Muscle of back (tissue), 11 donors: ENCODE measurements around the gene CCDC82. TPM values are rescaled to one million over a fixed set of nuclear protein-coding genes. Genes with fewer than 3 reads are reported as not detected.

ENCODE experiments used
- DNase-seq, 3 donors: peaks; one replicate each; pipeline versions ENCODE4 v3.0.0 to v3.0.0-alpha.2; 2013
- polyA plus RNA-seq, 10 donors: library from polyadenylated mRNA; unstranded; fragments of 120-200 nt; gene quantifications; one replicate each; pipeline ENCODE4 v1.2.1, GENCODE V29; 2013; ENCODE audit not compliant: insufficient read length in 10 of 10

Gene CCDC82
- polyA plus RNA-seq, 10 donors, result 21.7 to 51.2 (median 31.8) TPM

DNA sequence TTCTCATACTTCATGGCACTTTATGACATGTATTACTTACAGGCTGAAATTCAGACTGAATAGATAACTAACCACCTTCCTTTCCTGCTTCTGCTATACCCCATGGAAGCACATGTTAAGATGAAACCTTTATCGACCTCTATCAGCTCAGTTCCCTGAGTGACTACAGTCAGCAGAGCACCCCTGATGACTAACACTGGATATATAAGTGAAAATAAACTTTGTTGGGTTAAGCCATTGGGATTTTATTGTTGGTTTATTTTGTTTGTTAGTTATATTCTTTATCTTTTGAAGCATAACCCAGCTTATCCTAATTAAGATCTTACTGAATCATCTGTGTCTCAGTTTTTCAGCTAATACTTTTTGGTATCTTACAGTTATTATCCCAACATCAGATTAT, 23.7 kb downstream of the CCDC82 start:
- no peak for DNase-seq

DNA sequence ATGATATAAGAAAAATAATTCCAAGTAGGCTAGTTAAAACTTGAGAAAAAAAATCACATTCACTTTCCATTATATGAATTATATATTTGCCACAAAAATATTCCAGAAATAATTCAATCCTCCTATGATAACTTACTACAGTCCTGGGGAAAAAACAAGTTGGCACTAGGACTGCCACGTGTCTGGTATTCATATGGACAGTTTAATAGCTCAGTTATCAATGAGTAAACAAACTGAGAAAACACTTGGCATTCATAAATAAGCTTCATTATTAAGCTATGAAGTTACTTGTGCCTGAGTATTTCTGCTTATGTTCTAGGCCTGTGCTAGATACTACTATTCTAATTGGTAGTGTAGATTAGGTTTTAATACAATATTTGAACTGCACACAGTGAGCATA, 24.2 kb downstream of the CCDC82 start:
- DNase-seq, result no peak

DNA sequence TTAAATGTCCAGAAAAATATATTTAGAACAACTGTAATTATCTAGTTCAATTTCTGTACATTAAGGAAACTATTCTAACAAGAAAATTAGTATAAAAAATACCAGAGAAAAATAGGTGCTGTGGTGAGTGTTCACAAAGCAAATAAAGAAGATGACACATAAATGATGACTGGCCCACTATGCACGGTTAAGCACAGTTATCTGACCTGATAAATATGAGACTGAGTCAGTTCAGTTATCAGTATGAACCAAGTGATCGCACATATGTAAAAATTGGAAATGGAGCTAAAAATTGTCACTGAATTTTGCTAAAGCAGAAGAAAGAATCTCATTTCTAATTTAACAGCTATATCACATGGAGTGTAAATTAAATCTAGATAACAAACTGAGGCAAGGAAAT, 27.9 kb downstream of the CCDC82 start:
- no peak for DNase-seq

DNA sequence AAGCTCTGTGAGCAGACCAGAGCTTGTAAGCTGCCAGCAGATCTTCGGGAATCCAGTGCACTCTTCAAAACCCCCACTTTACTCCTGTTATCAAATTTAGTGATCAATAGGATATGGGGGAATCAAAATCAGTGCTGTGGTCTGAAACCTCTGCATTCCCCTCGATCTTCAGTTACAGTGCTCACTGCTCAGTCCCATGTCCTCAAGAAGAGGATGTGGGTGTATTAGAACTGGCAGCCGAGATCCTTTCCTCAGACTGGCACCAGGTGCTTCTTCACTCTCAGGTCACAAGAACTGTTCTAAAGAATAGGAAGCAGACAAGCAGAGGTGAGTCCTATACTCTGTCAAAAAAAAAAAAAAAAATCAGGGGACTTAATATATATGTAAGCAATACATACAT, 31.4 kb downstream of the CCDC82 start:
- no peak for DNase-seq

DNA sequence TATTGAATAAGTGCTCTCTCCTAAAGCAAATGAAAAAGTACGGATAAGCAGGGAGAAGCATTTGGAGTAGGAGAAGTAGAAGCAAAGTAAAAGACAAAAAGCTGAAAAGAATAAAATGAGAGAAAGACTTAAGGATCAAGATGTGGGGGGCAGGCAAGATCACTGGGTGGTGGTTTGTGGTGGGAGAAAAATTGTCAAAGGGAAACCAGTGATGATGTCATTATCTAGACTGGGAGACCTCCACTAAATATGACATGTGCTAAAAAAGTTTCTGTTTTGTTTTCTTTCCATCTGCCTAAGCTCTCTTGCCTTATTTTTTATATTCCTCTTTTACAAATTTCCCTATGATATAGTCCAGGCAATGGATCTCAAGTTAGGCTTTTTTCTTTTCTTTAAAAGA, 31.9 kb downstream of the CCDC82 start:
- no peak for DNase-seq

DNA sequence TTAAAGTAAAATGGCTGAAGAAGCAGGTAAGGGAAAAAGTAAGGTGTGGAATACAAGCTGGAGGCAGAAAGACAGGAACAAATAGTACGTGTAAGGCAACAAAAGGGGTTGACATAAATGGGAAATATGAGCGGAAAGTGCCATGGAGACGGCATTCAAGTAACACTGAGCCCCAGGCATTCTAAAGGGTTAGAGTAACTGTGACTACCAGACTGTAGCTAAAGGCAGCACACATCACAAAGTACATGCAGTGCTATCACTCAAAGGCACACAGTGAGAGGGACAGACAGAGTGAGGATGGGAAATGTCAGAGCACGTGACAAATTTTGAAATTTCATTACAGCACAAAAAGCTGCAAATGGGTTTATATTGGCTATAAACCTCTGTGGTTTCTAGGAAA, 32.9 kb downstream of the CCDC82 start:
- DNase-seq, result no peak

DNA sequence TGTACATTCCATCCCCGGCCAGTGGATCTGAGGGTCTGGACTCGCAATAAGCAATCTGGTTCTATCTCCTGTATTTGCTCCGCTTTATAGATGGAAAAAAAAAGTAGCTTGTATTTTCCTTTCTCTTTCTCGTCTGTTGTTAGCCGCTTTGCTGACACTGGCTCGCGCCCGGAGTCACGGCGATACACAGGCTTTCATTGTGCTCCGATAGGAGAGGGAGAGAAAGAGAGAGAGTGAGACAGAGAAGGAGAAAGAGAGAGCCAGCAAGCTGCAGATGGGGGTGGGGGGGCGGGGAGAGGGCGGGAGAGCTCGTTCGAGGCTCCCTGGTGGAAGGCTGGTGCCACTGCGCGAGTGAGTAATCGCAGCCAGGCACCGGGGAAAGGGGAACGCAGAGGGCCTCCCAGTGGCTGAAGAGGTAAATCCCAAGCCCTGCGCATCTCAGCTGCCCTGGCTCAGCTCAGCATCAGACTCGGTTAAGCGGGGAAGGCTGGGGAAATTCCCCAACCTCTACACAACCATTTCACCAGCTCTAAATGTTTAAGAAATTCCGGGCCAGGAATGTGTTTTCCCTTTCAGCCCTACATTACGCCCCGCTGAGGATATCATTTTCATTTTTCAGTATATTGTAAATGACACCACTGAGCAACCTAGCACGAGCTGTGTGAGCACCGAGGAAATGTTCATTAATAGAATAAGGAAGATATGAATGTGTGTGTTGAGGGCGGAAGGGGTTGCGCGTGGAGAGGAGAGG, 46.6 kb downstream of the CCDC82 start, which contains the start of gene MAML2:
Gene MAML2 (minus strand): TSS at position 235 of the 751 bp plus-strand sequence. CDS start 1,300 bp downstream, outside the sequence.
- peak; percentile 91 to 95 (median 92) for DNase-seq

DNA sequence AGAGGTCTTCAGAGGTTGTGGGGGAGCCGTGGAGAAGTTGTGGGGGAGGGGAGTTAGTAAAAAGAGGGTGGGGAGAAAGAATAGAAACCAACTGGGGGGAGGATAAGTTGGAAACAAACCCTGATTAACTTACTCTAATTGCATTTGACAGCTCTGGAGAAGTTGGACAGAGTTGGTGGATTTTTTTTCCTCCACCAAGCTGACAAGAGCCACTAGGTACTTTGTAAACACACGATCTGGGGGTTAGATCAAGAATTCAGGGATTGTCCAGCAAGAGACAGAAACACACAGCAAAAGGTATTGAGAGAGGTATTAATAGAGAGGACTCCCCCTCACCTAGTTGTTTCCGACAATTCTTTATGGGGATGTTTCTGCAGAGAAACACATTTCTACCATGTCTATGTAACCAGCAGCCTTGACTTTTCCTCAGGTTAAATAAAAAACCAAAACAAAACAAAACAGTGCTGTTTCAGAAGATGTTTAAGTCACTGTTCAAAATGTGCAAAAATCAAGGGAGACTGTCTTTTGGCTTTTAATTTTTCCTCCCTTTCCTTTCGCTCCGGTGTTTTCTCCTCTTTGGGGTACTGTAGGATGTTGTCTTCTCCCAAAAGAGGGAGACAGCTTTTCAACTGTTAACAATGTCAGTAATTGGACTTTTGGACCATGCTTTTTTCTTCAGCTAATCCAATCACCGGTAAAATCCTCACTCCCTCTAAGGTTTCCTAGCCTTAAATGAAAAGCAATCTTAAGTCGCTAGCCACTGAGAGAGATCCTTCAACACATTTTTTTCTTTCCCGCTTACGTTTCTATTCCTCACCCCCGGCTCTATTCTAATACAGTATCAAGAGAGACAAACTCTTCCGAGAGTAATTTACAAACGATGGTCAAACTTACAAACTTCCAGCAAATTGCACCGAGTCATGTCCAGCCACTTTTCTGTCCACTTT, 47.4 kb downstream of the CCDC82 start:
- DNase-seq, result no peak

DNA sequence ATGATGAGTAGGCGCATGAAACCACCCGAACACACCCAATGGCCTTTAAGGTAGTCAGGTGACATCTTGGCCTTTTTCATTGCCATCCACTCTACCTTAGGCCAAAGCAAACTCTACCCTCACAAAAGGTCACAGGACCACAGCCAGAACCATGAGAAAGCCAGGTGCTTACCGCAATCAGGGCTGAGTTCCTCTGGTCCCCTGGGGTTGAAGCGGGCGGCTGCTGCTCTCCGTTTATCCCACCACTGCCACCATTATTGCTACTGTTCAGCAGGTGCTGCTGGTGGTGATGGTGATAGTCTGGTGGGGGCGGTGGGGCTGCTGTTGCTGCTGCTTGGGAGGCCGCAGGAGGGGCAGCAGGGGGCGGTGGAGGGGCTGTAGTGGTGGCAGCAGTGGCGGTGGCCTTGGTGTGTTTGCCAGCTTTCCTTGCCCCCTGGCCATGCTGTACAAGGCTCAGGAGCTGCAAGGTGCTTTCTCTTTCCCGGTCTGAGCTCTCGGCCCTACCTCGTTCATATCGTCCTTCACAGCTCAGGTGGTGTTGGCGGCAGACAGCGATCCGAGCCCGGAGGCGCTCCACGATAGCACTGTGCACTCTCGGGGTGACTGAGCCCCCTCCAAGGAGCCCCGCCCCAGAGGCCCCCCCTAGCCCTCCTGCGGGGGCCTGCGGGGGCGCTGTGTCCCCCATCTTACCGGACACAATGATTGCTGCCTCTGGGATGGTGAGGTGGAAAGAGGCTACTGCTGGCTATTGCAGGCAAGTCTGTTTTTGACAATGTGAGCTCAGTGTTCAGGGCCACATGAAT, 48.3 kb downstream of the CCDC82 start:
- peak in 1 of 3 donors; percentile 76 for DNase-seq

DNA sequence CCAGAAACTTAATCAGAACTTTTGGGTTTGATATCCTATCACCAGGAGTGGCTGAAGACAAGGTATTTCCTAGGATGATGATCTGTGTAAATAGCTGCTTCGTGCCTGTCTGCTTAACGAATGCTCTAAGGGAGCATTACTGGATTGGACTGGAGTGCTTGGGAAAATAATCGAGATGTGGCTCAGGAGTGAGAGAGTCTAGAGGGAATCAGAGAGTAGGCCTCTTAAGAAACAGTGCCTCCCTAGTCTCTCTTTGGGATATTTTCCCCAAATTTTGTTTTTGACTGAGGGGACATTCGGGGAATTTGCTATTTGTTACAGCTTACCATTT, 49.2 kb downstream of the CCDC82 start:
- DNase-seq, result no peak

DNA sequence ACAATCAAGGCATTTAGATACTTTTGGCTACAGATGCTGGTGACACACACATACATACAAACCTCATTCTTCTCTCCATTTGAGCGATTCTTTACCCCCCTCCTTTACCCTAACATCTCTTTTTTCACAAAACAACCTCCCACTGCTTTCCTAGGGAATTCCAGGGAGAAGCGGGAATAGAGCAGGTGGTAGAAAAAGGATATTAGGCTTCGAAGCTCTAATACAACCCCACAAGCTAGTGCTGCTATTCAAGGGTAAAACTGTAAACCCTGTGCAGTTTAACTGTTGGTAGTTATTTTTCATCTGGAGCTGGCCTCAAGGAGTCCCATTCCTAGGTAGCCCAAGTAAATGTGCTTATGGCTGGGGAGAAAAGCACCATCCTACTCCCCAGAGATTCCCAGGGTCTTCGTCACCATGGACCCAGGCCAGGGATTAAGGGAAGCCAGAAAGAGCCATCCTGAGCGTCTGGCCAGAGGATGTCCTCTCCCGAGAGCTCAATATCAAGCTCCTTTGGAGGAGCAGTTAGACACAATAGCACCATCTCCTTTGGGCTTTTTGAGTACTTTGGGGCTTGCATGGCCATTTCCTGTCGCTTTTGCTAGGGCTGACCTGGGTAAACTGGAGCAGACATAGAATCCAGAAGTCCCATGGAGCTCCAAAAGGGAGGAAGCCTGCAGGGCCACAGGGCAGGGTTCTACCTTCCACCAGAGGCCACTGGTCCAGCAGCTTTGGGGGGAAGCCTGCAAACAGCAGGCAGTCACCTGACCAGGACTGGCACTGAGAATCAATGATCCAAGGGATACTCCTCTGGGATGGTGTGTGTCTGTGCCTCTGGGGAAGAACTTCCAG, 49.8 kb downstream of the CCDC82 start:
- DNase-seq, result no peak

DNA sequence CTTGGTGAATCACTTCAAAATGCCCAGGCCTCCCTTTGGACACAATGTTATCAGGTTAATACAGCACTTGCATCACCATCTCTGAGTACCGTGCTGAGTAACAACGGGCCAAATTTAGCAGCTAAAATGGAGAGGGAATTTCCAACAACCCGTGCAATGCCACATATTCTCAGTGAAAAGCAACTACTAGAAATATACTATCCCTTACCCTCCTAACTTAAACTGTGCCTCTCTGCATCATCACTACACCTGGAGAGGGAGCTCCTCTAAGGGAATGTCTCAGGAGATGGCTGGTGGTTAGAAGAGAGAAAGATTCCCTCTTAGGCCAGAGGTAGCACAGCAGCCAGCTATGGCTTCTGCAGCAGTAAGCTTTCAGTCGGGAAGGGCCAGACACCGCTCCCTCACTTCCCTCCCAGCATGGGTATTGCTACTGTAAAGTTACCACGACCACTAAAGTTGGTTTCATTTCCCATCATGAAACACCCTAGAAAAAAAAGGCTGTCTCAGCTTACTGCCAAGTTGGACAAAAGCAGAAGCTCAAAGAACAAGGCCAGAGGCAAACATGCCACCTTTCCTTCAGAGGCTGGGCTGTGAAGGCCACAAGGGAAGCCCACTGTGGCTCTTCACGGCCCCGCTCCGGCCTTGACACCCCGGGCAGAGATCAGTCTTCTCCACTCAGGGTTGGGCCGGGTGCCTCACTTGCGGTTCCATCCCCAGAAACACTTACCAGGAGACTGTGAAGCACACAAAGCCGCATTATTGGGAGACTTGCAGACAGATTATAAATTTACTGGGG, 50.6 kb downstream of the CCDC82 start:
- peak in 1 of 3 donors; percentile 62 for DNase-seq

DNA sequence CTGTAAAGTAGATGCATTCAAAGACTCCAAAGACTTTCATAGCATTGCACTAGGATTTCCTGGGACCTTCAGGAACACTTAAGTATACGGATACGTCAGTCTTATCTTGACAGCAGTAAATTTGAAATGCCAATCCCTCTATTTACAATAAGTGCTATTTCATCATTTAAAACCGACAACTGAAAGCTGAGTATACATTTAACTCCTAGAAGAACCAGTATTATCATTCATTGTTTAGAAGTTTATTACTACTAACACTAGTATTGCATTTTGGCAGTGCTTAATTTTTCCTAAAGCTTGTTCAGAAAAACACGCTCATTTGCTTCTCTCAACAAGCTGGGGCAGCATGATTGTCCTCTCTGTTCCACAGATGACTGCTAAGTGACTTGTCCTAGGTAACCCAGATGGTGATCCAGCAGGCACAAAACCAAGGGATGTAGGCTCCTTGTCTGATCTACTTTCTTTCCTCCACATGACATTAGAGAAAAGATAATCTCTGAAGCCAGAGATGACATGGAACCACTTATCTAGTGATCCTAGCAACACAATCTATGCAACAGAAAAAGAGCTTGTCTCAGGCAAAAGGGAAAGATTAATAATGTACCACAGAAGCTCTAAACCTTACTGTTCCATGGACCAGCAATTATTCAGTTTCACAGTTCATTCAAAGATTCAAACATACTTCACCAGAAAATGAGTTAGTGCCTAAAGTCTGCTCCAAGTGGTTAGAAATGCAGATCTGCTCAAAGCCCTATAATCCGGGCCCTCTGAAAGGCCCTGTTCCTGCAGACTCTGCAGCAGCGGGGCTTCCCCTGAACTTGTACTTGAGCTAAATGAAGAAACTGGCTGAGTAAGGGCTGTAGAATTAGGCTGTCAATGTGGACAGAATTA, 51.9 kb downstream of the CCDC82 start:
- DNase-seq, result peak in 1 of 3 donors; percentile 36

DNA sequence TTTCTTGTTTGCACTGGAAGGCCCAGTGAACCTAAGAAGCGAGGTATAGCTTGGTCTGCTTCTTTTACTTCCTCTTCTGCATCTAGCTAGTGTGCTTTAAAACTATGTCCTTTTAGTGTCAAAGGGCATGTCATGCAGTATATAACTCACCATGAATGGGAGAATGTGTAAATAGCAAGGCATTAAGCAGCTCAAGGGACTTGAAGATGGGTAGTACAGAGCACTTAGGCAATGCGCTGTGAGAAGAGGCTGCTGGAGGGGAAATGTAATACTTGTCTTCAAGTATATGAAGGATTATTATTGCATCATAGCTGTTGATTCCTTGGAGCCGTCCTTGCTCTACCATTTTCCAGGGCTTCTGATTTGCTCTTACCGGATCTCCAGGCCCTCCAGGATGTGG, 54.3 kb downstream of the CCDC82 start:
- DNase-seq, result no peak

DNA sequence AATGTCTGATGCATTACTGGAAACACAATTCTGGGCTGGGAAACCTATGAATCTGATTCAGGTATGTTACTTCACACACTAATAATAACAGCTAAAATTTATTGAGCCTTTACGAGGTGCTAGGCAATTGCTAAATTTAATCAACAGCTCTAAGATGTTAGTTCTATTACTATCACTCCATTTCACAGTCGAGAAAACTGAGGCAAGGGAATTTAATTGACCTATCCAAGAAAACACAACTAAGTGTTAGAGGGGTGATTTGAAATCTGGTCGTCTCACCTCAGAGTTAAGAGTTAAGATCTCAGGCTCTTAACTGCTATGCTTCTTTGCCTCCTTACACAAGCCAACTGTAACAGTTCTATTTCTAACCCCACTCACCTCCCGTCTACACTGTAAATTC, 55.5 kb downstream of the CCDC82 start:
- no peak for DNase-seq

DNA sequence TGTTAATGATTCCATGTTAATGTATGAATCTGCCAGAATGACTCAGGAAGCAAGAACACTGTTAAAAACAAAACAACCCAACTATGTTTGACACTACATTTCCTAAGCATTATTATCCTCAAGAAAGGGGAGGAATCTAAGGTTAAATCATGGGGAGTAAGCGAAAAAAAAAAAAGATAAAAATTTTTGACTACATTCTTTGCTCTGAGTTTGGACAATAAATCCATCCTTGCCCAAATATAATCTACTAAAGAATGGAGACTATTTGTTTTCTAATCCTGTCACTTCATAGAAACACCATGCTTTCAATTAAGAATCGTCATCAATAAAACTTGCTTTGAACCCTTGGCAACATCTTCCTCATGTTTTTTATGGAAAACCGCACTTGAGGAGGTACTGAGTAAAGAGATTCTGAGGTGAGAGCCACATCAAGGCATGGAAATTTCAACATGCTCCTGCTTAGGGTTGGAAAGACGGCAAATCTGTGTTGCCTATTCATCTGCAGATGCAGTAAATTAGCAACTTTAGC, 56.5 kb downstream of the CCDC82 start:
- DNase-seq, result peak in 1 of 3 donors; percentile 62

DNA sequence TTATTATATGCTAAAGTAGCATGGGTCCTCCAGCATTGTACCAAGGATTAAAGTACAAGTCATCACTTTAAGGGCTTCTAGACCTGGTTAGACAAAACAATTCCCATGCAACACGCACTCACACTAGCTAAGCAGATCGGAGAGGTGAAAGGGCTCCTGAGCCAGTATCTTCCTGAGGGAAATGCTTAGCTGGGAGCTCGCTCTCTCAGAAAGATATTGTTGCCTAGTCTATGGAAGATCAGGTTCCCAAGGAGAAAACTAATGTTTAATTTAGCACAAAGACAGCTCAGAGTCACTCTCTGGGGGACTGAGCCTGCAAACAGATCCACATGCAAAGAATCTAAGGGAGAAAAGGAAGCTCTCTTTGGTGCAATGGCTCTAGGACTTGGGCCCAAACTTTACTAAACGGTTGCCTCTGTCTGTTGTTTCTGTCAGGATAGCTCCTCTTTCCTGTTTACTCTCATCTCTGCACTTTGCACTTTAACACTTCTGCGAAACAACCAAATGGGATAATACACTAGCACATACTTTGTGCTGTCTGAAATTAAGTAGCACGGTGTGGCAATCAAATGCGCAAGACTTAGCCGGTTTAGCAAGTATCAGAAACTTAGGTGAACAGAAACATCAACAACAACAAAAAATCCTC, 57.5 kb downstream of the CCDC82 start:
- DNase-seq, result no peak

DNA sequence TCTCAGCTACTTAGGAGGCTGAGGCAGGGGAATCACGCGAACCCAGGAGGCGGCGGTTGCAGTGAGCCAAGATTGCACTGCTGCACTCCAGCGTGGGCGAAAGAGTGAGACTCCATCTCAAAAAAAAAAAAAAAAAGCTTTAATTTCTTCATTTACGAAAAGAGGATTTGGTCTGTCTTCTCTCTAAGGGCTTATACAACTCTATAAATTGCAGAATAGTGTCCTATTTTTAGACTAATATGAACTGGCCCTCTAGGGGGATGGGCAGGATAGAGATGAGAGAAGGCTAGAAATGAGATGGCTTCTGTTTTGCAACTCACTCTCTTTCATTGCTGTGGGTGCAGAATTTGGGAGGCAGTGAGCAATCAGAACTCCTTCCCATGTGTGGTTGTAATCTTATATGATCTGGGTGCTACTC, 58.0 kb downstream of the CCDC82 start:
- no peak for DNase-seq
